Activated T-cell treated with anti-CD3 and anti-CD28 coated beads, Interleukin-2, amount 50 U/mL, for 4 hours (primary cell): Measurements from ENCODE around the gene ZNF587. TPM values are rescaled to one million over a fixed set of nuclear protein-coding genes. Genes with fewer than 3 reads are reported as not detected.
"Not testable (repeated sequence)": the region's sequence is repeated elsewhere in the genome, so short reads cannot be mapped to it uniquely, and the experiment has no call there.

Experiments
- ATAC-seq, 2 donors: fragments of 200-7000 bp; cut with Tn5 transposase; one replicate each; pipeline ENCODE4 v1.10.0; 2021
- DNase-seq: peaks from one replicate; pipeline ENCODE4 v3.0.0-alpha.2; 2020
- H3K27me3 Mint-ChIP-seq: one replicate; pipeline ENCODE4 v1.8.0; 2021; ENCODE audit warnings: low read depth, mixed read lengths
- H3K36me3 Mint-ChIP-seq: one replicate; pipeline ENCODE4 v1.8.0; 2022; ENCODE audit warnings: mixed read lengths; ENCODE audit not compliant: insufficient read depth
- H3K4me1 Mint-ChIP-seq: one replicate; pipeline ENCODE4 v1.8.0; 2021; ENCODE audit warnings: low read depth, mixed read lengths
- H3K4me3 Mint-ChIP-seq: one replicate; pipeline ENCODE4 v1.8.0; 2021; ENCODE audit warnings: mild to moderate bottlenecking, moderate library complexity, mixed read lengths
- H3K9me3 Mint-ChIP-seq: one replicate; pipeline ENCODE4 v1.8.0; 2021; ENCODE audit warnings: mixed read lengths
- total RNA-seq, 3 donors: library from RNA; stranded (reverse); gene quantifications; one replicate each; pipeline ENCODE4 v1.2.1, GENCODE V29; 2021

ZNF587 gene
- total RNA-seq, 3 donors from 2014 or later = 17.9 to 22.1 (median 20.8) TPM

DNA sequence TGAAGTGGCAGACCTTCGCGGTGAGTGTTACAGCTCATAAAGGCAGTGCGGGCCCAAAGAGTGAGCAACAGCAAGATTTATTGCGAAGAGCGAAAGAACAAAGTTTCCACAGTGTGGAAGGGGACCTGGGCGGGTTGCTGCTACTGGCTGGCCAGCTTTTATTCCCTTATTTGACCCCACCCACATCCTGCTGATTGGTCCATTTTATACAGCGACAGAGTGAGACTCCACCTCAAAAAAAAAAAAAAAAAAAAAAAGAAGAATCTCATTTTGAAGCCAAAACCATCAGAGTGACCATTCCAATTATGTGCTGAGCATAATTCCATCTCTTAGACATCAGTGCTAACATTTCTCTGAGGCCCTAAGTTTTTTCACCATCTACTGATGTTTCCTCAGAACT lies 33.0 kb upstream of the ZNF587 start:
- H3K36me3 Mint-ChIP-seq = peaks cover 17% of the 10 kb centered on the region
- peaks cover 60% of the 10 kb centered on the region for H3K4me1 Mint-ChIP-seq
- ATAC-seq = no peak
- H3K4me3 Mint-ChIP-seq = no peak overlapping the region
- no peak for DNase-seq
- H3K9me3 Mint-ChIP-seq = no peaks in the 10 kb centered on the region
- no peaks in the 10 kb centered on the region for H3K27me3 Mint-ChIP-seq

DNA sequence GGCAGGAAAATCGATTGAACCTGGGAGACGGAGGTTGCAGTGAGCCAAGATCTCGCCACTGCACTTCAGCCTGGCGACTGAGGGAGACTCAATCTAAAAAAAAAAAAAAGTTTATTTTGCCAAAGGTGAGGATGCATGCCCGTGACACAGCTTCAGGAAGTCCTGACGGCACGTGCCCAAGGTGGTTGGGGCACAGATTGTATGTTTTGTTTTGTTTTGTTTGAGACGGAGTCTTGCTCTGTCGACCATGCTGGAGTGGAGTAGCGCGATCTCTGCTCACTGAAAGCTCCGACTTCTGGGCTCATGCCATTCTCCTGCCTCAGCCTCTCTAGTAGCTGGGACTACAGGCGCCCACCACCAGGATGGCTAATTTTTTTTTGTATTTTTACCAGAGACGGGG lies 31.7 kb upstream of the ZNF587 start:
- Mint-ChIP-seq H3K9me3 (no peaks in the 10 kb centered on the region), H3K4me3 (no peak overlapping the region), H3K4me1 (peaks cover 61% of the 10 kb centered on the region), H3K27me3 (no peaks in the 10 kb centered on the region), H3K36me3 (peaks cover 19% of the 10 kb centered on the region)
- no peak for ATAC-seq
- no peak for DNase-seq

DNA sequence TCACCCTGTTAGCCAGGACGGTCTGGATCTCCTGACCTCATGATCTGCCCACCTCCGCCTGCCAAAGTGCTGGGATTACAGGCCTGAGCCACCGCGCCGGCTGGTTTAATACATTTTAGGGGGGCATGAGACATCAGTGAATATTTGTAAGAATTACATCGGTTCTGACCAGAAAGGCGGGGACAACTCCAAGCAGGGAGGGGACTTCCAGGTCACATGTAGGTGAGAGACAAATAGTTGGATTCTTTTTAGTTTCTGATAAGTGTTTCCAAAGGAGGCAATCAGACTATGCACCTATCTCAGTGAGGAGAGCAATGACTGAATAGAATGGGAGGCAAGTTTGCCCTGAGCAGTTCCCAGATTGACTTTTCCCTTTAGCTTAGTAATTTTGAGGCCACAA lies 31.3 kb upstream of the ZNF587 start:
- ATAC-seq (no peak), DNase-seq (no peak)
- Mint-ChIP-seq H3K9me3 (no peaks in the 10 kb centered on the region), H3K36me3 (peaks cover 20% of the 10 kb centered on the region), H3K4me1 (peaks cover 61% of the 10 kb centered on the region), H3K27me3 (no peaks in the 10 kb centered on the region), H3K4me3 (peak overlapping the region; percentile 64)

DNA sequence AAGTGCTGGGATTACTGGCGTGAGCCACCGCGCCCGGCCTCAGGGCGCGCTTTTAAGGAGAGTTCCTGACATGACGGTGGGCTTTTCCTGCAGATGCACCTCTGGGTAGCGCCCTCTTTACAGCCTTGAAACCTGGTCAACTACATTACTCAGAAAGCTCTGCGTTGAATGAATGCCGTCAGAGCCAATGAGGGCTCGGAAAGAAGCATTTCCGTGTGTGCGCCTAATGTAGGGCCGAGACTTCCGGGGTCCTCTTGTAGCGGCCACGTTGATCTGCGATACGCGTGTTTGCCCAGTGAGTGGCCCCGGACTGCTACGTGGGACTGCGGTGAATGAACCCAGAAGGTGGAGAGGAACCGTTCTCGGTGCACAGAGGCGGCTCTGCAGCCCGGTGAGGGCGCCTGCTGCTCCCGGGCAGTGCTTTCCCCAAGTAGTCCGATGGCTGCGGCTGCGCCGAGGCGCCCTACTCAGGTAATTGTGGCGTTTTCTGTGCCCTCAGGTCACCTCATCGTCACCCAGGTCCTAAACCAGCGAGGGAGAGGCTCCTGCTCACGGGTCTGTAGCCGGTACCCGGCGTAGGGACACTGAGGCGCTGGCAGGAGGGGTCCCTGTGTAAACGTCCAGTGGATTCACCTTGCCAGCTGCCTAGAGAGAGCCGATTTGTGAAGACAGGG lies 30.0 kb upstream of the ZNF587 start:
- peak overlapping the region; percentile 99 for H3K4me3 Mint-ChIP-seq
- no peaks in the 10 kb centered on the region for H3K9me3 Mint-ChIP-seq
- DNase-seq = peak; percentile 68
- peaks cover 60% of the 10 kb centered on the region for H3K4me1 Mint-ChIP-seq
- H3K36me3 Mint-ChIP-seq = peaks cover 25% of the 10 kb centered on the region
- no peaks in the 10 kb centered on the region for H3K27me3 Mint-ChIP-seq
- peak; percentile 90 to 93 for ATAC-seq

DNA sequence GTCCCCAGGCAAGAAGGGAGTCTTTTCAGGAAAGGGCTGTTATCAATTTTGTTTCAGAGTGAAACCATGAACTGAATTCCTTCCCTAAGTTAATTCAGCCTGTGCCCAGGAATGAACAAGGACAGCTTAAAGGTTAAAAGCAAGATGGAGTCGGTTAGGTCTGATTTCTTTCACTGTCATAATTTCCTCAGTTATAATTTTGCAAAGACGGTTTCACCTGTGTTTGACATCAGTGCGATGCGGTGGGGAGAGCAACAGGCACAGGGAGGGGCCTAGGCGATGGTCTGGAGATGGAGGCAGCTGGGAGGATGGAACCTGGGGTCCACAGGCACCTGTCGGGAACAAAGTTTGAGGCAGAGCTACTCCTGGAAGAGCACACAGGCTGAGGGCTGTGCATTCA lies 29.1 kb upstream of the ZNF587 start:
- H3K27me3 Mint-ChIP-seq = no peaks in the 10 kb centered on the region
- no peak for ATAC-seq
- H3K36me3 Mint-ChIP-seq = peaks cover 26% of the 10 kb centered on the region
- H3K4me1 Mint-ChIP-seq = peaks cover 53% of the 10 kb centered on the region
- H3K4me3 Mint-ChIP-seq = peak overlapping the region; percentile 99
- no peak for DNase-seq
- no peaks in the 10 kb centered on the region for H3K9me3 Mint-ChIP-seq

DNA sequence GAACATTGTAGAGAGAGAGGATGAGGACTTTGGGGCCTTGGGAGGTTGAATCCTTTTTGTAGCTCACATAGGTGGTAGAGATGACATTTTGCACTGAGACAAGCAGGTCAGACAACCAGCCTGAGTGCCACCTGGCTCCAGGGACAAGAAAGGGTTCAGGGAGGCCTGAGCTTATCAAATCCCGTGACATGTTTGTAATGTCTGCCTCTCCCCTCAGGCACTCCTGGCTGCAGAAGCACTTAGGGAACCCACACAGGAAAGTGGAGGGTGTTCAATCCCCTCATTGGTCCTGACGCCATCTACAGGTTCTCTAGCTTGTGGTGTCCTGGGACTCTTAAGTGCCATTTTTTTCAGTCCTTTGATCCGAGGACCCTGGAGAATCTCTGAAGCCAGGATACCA lies 28.6 kb upstream of the ZNF587 start:
- peaks cover 54% of the 10 kb centered on the region for H3K4me1 Mint-ChIP-seq
- H3K36me3 Mint-ChIP-seq = peaks cover 28% of the 10 kb centered on the region

DNA sequence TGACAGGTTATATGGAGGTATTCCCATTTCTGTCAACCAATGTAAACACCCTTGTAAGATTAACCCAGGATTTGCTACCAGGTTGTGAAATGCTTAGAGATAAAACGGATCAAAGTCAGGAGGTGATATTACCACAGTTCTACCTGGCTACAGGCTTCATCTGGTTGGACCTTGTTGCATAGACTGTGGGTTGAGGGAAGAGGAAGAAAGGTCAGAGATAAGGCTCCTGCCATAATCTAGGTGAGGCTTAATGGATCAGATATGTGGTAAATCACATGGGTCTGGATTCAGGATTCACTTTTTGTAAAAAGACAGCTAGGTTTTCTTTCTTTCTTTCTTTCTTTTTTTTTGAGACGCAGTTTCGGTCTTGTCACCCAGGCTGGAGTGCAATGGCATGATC lies 28.2 kb upstream of the ZNF587 start:
- H3K4me3 Mint-ChIP-seq = peak overlapping the region; percentile 99
- DNase-seq = not testable (repeated sequence)

More for the DNA sequence above, 28.6 kb upstream of the ZNF587 start:
- H3K4me3 Mint-ChIP-seq = peak overlapping the region; percentile 99
- ATAC-seq, H3K27me3 Mint-ChIP-seq, H3K9me3 Mint-ChIP-seq, DNase-seq: not testable (repeated sequence)

DNA sequence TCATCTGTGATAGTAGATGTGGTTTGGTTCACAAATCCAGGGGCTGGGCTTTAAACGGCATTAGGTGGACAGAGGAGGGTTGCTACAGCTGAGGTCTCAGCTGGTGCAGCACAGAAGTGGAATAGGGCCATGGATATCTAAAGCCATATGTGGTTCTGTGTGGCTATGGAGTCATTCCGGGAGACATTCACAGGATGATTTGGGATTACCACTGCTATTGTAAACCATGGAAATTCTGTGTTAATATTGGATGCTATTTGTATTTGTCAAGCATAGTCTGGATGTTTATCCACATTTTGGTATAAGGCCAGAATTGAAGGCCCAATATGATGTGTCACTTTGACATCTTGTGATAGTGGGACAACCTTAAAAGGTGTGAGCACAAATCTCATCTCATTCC lies 26.5 kb upstream of the ZNF587 start:
- not testable (repeated sequence) for H3K27me3 Mint-ChIP-seq, DNase-seq, ATAC-seq, H3K9me3 Mint-ChIP-seq
- H3K36me3 Mint-ChIP-seq = peaks cover 34% of the 10 kb centered on the region
- peaks cover 56% of the 10 kb centered on the region for H3K4me1 Mint-ChIP-seq
- H3K4me3 Mint-ChIP-seq = peak overlapping the region; percentile 3

More for the DNA sequence above, 28.2 kb upstream of the ZNF587 start:
- not testable (repeated sequence) for H3K9me3 Mint-ChIP-seq, H3K27me3 Mint-ChIP-seq, ATAC-seq
- Mint-ChIP-seq H3K4me1 (peaks cover 52% of the 10 kb centered on the region), H3K36me3 (peaks cover 30% of the 10 kb centered on the region)

DNA sequence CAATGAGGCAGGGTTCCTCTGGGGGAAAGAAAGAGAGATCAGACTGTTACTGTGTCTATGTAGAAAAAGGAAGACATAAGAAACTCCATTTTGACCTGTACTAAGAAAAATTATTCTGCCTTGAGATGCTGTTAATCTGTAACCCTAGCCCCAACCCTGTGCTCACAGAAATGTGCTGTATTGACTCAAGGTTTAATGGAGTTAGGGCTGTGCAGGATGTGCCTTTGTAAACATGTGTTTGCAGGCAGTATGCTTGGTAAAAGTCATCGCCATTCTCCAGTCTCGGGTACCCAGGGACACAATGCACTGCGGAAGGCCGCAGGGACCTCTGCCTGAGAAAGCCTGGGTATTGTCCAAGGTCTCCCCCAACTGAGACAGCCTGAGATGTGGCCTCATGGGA lies 26.1 kb upstream of the ZNF587 start:
- Mint-ChIP-seq H3K4me1 (peaks cover 53% of the 10 kb centered on the region), H3K36me3 (peaks cover 34% of the 10 kb centered on the region)
- not testable (repeated sequence) for H3K9me3 Mint-ChIP-seq, H3K27me3 Mint-ChIP-seq, DNase-seq, H3K4me3 Mint-ChIP-seq, ATAC-seq

DNA sequence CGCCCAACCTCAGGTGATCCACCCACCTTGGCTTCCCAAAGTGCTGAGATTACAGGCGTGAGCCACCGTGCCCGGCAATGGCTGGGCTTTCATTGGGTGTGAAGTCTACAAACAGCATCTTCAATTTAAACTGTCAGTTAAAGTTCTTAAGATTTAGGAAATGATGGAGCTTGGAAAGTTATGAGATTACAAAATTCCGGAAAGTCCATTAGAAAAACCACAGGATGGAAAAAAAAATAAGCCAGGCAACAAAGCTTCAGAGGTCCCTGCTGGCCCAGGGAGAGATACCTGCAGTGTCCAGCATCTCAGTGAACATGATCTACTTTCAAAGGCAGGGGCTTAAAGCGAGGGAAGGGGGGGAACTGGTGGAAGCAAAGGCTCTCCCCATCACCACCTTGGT lies 24.1 kb upstream of the ZNF587 start:
- no peak for ATAC-seq
- Mint-ChIP-seq H3K4me3 (no peak overlapping the region), H3K36me3 (peaks cover 33% of the 10 kb centered on the region), H3K27me3 (no peaks in the 10 kb centered on the region), H3K9me3 (no peaks in the 10 kb centered on the region), H3K4me1 (peaks cover 55% of the 10 kb centered on the region)
- DNase-seq = no peak

DNA sequence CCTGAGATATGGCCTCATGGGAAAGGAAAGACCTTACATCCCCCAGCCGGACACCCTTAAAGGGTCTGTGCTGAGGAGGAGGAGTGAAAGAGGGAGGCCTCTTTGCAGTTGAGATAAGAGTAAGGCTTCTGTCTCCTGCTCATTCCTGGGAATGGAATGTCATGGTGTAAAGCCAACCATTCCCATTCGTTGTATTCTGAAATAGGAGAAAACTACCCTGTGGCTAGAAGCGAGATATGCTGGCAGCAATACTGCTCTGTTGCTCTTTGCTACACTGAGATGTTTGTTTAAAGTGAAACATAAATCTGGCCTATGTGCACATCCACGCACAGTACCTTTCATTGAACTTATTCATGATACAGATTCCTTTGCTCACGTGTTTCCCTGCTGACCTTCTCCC lies 20.3 kb upstream of the ZNF587 start:
- ATAC-seq = no peak

DNA sequence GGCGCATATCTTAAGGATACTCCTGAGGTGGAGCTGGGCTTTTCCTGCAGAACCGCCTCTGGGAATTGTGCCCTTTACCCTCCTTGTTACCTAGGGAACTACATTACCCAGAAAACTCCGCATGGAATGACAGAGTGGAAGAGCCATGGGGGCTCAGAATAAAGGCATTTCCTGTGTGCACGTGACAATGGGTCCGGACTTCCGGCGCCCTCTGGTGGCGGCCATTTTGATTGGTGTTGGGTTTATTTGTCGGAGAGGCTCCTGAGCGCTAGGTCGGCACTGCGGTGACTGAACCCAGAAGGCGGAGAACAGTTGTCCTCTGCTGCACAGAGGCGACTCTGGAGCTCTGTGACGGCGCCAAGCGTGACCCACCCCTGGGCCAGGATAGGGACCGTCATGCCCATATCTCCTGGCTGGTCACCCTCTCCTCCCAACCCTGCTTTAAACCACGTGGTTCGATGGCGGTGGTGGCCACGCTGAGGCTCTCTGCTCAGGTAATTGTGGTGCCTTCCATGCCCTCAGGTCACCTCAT lies 19.5 kb upstream of the ZNF587 start, which contains the start of gene ZNF587B:
ZNF587B (plus strand) TSS at position 229 of the 532 bp plus-strand sequence; CDS start at position 459, 230 bp downstream.
- ATAC-seq = peak; percentile 52 to 65
- no peak for DNase-seq
- Mint-ChIP-seq H3K36me3 (peaks cover 23% of the 10 kb centered on the region), H3K4me1 (peaks cover 22% of the 10 kb centered on the region), H3K9me3 (no peaks in the 10 kb centered on the region), H3K27me3 (no peaks in the 10 kb centered on the region), H3K4me3 (no peak within 1 kb of the TSS)

More for the DNA sequence above, 20.3 kb upstream of the ZNF587 start:
- H3K4me1 Mint-ChIP-seq = peaks cover 26% of the 10 kb centered on the region
- H3K27me3 Mint-ChIP-seq = no peaks in the 10 kb centered on the region
- DNase-seq = no peak
- no peak overlapping the region for H3K4me3 Mint-ChIP-seq
- peaks cover 27% of the 10 kb centered on the region for H3K36me3 Mint-ChIP-seq
- no peaks in the 10 kb centered on the region for H3K9me3 Mint-ChIP-seq

DNA sequence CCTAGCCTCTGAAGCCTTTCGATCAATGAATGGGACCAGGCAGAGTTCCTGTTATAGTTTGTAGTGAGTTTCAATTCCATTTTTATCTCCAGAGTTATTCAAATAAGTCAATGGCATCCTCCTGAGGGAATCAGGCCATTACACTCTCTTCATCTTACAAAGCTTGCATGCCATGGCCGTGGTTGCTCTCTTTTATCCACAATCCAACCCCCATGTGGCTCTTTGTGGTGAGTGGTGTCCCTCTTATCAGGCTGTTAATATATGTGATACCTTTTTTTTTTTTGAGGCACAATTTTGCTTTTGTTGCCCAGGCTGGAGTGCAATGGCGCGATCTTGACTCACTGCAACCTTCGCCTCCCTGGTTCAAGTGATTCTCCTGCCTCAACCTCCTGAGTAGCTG lies 12.7 kb upstream of the ZNF587 start:
- not testable (repeated sequence) for H3K4me1 Mint-ChIP-seq, H3K9me3 Mint-ChIP-seq, ATAC-seq, DNase-seq, H3K4me3 Mint-ChIP-seq, H3K27me3 Mint-ChIP-seq
- peaks cover 28% of the 10 kb centered on the region for H3K36me3 Mint-ChIP-seq

DNA sequence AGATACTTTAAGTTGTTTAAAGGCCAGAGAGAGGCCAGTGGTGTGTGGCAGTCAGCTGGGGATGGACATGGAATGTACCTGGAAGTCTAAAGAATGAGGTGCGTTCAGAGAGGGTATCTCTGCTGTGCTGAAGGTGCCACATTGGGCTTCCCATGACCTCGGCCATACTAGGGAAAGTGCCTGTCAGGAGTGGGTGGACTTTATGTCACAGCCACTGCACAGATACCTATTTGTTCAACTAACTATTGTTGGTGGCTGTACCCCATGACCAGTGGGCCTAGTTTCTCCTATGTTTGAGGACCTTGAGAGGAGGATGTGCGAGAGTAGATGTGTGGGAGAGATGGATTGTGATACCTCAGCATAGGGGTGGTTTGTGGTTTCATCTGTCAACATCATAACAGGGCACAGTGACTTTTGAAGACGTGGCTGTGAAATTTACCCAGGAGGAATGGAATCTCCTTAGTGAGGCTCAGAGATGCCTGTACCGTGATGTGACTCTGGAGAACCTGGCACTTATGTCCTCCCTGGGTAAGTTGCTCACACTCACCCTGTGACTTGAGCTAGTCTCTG lies 11.0 kb upstream of the ZNF587 start:
- H3K36me3 Mint-ChIP-seq = peaks cover 34% of the 10 kb centered on the region

More for the DNA sequence above, 11.0 kb upstream of the ZNF587 start:
- peak; percentile 71 to 80 for ATAC-seq
- H3K9me3 Mint-ChIP-seq, H3K4me3 Mint-ChIP-seq, DNase-seq, H3K4me1 Mint-ChIP-seq, H3K27me3 Mint-ChIP-seq: not testable (repeated sequence)
